ENCODE data around the gene STRN.
"Not testable (repeated sequence)": the region's sequence is repeated elsewhere in the genome, so short reads cannot be mapped to it uniquely, and the experiment has no call there.

The STRN gene

DNA sequence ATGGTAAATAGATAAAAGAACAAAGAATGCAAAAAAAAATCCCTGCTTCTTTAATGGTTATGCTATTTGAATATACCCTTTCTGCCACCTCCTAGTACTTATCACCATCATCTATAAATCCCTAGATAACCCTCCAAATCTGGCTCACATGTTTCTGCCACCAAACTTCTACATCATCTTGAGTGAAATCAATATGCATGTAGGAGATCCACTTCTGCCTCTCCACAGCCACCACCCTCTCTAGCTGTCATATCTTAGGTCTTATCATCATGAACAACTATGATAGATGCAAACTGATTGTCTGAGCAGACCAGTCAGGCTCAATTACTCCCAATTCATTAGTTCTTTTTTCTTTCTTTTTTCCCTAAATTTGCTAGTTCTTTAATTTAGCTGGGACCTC is 55.3 kb downstream of the STRN start:
- no peak for DNase-seq (ENCODE audit: low read depth)

- DNase-seq (ENCODE audit: low read depth) = no peak
Observed at GRCh38 chr2:36906277-36906676, 60.1 kb downstream of the STRN start.

- no peak for DNase-seq (ENCODE audit: low read depth)
Observed at GRCh38 chr2:36904636-36905035, 61.7 kb downstream of the STRN start.

DNA sequence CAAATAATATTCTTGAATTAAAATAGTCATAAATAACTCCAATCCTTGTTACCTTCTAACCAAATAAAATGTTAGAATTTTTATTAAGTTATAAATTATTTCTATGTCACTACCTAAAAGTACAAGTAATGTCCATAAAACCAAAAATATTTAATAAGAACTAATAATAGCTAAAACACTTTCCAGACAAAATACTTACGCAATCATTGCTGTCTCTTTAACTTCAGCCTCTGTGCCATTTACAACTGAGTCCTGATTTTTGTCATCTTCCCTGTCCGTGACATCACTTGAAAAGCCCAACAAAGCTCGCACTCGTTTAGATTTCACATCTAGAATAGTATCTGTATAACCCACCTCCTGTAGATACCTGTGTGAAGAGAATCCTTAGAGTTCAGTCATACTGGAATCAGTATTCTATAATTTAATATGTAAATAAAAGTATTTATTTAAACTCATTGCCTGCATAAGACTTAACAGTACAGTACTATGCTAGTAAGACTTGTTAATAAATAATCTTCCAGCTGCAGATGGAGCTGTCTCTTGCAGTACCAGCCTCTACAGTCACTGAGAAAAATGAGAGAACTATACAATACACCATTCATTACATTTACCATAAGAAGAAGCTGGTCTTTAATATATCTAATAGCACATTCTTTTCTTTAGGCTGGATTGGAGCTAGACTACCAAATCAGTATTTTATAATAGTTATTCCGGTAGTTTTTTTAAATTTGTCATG is 63.8 kb downstream of the STRN start:
- DNase-seq (ENCODE audit: low read depth) = no peak

DNA sequence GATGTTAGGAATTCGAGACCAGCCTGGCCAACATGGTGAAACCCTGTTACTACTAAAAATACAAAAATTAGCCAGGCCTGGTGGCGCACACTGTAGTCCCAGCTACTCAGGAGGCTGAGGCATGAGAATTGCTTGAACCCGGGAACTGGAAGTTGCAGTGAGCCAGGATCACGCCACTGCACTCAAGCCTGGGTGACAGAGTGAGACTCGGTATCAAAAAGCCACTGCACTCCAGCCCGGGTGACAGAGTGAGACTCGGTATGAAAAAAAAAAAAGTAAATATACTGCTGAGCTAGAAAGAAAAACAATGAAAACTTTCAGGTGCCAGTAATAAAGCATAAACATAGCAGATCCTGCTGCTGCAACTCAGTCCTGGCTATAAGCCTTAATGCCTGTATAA is 73.5 kb downstream of the STRN start:
- DNase-seq (ENCODE audit: low read depth) = no peak

DNA sequence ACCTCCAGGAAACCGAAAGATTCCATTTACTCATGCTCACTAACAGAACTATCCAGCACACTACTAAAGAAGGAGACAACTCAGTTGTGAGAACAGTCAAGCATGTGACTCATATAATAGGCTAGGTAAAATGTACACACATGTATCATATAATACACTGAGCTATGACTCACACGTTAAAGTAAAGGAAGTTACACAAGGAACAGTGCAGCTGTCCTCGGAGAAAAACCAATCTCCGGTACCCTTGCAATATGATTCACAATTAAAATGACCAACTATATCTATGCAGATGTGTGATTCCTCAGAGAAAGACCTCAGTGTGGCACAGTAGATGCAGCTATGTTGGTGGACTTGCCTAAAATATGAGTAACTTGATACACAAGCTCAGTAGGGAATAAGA is 76.5 kb downstream of the STRN start:
- no peak for DNase-seq (ENCODE audit: low read depth)

GRCh38 chr2:36887095-36887494 is 79.2 kb downstream of the STRN start:
- not testable (repeated sequence) for DNase-seq (ENCODE audit: low read depth)

GRCh38 chr2:36886664-36887063 is 79.7 kb downstream of the STRN start:
- no peak for DNase-seq (ENCODE audit: low read depth)

GRCh38 chr2:36885605-36886004 is 80.7 kb downstream of the STRN start:
- no peak for DNase-seq (ENCODE audit: low read depth)

DNA sequence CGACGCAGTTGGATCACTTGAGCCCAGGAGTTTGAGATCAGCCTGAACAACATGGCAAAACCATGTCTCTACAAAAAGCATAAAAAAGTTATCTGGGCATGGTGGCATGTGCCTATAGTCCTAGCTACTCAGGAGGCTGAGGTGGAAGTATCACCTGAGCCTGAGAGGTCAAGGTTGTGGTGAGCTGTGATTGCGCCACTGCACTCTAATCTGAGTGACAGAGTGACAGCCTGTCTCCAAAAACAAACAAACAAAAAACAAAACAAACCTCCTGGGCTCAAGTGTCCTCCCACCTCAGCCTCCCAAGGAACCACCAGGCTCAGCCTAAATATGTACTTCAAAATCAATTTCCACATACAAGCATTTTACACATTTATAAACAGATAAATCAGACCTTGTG is 83.8 kb downstream of the STRN start:
- no peak for DNase-seq (ENCODE audit: low read depth)

- no peak for DNase-seq (ENCODE audit: low read depth)
Observed at GRCh38 chr2:36881816-36882215, 84.5 kb downstream of the STRN start.

GRCh38 chr2:36878429-36878828 is 87.9 kb downstream of the STRN start:
- no peak for DNase-seq (ENCODE audit: low read depth)

DNA sequence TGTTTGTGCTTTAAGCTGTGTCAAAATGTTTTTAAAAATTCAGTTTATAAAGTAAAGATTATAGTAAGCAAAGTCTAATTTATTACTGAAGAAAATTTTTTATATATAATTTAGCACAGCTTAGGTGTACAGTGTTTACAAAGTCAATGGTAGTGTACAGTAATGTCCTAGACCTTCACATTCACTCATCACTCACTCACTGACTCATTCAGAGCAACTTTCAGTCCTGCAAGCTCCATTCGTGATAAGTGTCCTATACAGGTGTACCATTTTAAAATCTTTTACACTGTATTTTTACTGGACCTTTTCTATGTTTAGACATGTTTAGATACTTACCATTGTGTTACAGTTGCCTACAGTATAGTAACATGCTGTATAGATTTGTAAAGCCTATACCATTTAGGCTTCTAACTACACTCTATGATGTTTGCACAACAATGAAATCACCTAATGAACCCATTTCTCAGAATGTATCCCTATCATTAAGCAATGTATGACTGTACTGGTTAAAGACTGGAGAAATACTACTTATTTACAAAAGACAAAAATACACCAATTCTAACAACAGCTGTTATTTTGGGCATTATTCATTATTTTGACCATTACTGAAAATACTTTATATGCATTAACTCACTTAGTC is 95.1 kb downstream of the STRN start:
- no peak for DNase-seq (ENCODE audit: low read depth)

- DNase-seq (ENCODE audit: low read depth) = no peak
Observed at GRCh38 chr2:36869606-36870005, 96.7 kb downstream of the STRN start.

DNA sequence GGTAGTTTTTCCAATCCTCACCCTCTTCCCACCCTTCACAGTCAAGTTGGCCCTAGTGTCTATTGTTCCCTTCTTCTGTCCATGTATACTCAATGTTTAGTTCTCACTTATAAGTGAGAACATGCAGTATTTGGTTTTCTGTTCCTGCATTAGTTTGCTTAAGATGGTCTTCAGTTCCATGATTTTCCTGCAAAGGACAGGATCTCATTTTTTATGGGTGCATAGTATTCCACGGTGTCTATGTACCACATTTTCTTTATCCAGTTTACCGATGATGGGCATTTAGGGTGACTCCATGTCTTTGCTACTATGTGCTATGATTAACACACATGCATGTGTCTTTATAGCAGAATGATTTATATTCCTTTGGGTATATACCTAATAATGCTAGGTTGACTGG is 104.4 kb downstream of the STRN start:
- no peak for DNase-seq (ENCODE audit: low read depth)

DNA sequence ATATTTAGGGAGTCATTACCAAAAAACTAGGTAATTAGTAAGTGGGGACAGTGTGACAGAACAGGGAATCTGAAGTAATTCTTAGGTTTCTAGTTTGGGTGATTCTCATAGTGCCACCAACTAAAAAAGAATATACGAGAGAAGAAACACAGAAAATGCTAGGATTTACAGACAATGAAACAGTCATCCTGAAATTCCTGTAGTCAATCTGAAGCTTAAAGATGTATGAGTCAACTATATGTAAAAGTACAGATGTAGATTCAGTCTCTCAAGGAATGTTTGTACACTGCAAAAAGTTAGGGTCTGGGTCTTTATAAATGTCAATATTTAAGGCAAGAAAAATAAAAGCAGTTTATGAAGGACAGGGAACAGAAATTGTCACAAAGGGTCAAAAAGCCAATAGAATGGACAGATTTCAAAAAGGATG is 107.0 kb downstream of the STRN start:
- DNase-seq (ENCODE audit: low read depth) = no peak

GRCh38 chr2:36858551-36859365 is 107.6 kb downstream of the STRN start:
- no peak for DNase-seq (ENCODE audit: low read depth)

DNA sequence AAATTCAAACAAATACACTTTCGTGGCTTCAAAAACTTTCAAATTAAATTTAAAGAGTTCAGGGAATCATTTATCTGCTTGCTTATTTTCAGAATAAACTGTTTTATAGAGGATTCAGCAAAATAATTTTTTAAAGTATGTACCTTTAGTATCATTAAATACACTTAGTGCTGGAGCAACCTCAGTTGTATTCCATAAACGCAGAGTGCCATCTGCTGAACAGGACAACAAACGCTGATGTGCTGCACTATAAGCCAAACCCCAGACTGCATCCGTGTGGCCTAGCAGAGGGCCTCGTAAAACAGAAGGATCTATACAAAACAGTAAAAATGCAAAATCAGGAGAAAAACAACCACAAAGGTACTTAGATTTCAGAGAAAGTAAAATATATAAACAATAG is 108.6 kb downstream of the STRN start:
- DNase-seq (ENCODE audit: low read depth) = no peak

GRCh38 chr2:36855429-36855828 is 110.9 kb downstream of the STRN start:
- DNase-seq (ENCODE audit: low read depth) = no peak

- no peak for DNase-seq (ENCODE audit: low read depth)
Observed at GRCh38 chr2:36854241-36854640, 112.1 kb downstream of the STRN start.

GRCh38 chr2:36849265-36849664 is 117.1 kb downstream of the STRN start:
- DNase-seq (ENCODE audit: low read depth) = no peak

DNA sequence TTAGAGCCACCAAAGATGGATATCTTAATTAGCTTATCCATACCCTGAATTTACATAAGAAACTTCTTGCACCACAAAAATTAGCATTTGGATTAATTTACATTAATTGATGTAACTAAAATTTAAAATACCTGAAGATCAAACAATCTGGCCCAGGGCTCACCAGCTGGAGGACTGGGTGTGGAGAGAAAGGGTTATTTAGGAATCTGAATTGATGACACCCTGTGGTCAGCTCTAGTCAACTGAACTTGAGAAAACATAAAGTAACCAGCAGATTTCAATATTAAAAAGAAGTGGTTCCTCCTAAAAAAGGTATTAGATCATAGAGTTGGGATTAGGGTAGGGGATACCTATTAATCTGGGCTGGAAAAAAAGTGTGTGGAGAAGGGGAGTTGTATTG is 122.5 kb downstream of the STRN start:
- no peak for DNase-seq (ENCODE audit: low read depth)

GRCh38 chr2:36839976-36840617 is 126.2 kb downstream of the STRN start:
- DNase-seq (ENCODE audit: low read depth) = no peak

Data from activated T-helper 9 cell treated with anti-CD3 and anti-CD28 coated beads, Interleukin-2, amount 50 U/mL, for 16 hours (primary cell).